Trophoblast cell (in vitro differentiated cells and primary cell): Measurements from ENCODE around the gene MADCAM1.

Experiments
- DNase-seq, 2 donors: peaks; one replicate each; pipeline ENCODE4 v3.0.0-alpha.2; 2016
- H2AFZ ChIP-seq: 2 replicates; pipeline ENCODE4 v1.6.1; 2013; ENCODE audit warnings: low read length, moderate library complexity, mild to moderate bottlenecking; ENCODE audit not compliant: insufficient read depth, poor library complexity
- H2AK5ac ChIP-seq: 2 replicates; pipeline ENCODE4 v1.6.1; 2013; ENCODE audit warnings: mild to moderate bottlenecking, low read length
- H2BK120ac ChIP-seq: 2 replicates; pipeline ENCODE4 v1.6.1; 2013; ENCODE audit warnings: low read length, mild to moderate bottlenecking, moderate library complexity; ENCODE audit not compliant: insufficient read depth, poor library complexity
- H2BK12ac ChIP-seq: 2 replicates; pipeline ENCODE4 v1.6.1; 2013; ENCODE audit warnings: mild to moderate bottlenecking, low read length, moderate library complexity
- H2BK5ac ChIP-seq: 2 replicates; pipeline ENCODE4 v1.6.1; 2013; ENCODE audit warnings: low read length, low read depth, moderate library complexity, mild to moderate bottlenecking; ENCODE audit not compliant: poor library complexity
- H3K14ac ChIP-seq: 2 replicates; pipeline ENCODE4 v1.6.1; 2013; ENCODE audit warnings: mild to moderate bottlenecking, low read length
- H3K18ac ChIP-seq: 2 replicates; pipeline ENCODE4 v1.6.1; 2013; ENCODE audit warnings: mild to moderate bottlenecking, low read length
- H3K23ac ChIP-seq: 2 replicates; pipeline ENCODE4 v1.6.1; 2013; ENCODE audit warnings: low read length
- H3K27ac ChIP-seq: 2 replicates; pipeline ENCODE4 v1.5.1; 2013; ENCODE audit warnings: low read depth, mild to moderate bottlenecking, inconsistent platforms, low read length, moderate library complexity
- H3K27me3 ChIP-seq: 2 replicates; pipeline ENCODE4 v1.6.1; 2013; ENCODE audit warnings: inconsistent platforms, mild to moderate bottlenecking, low read length, moderate library complexity; ENCODE audit not compliant: insufficient read depth
- H3K36me3 ChIP-seq, 2 experiments: 1 replicate in 1 of 2; 2 replicates in 1 of 2; pipeline ENCODE4 v1.6.1; 2013; ENCODE audit warnings: low read length in 2 of 2, mild to moderate bottlenecking in 2 of 2, moderate library complexity in 1 of 2; ENCODE audit not compliant: insufficient read depth in 2 of 2, control insufficient read depth in 1 of 2
- H3K4ac ChIP-seq: 2 replicates; pipeline ENCODE4 v1.6.1; 2013; ENCODE audit warnings: low read depth, mild to moderate bottlenecking, low read length, moderate library complexity
- H3K4me1 ChIP-seq, 2 experiments: 1 replicate in 1 of 2; 2 replicates in 1 of 2; pipeline ENCODE4 v1.6.1; 2013; ENCODE audit warnings: low read length in 2 of 2, mild to moderate bottlenecking in 2 of 2, moderate library complexity in 1 of 2; ENCODE audit not compliant: insufficient read depth in 2 of 2, control insufficient read depth in 1 of 2
- H3K4me2 ChIP-seq: 2 replicates; pipeline ENCODE4 v1.6.1; 2013; ENCODE audit warnings: inconsistent platforms, mild to moderate bottlenecking, low read length, moderate library complexity
- H3K4me3 ChIP-seq: 2 replicates; pipeline ENCODE4 v1.5.1; 2013; ENCODE audit warnings: mild to moderate bottlenecking, low read depth, low read length, inconsistent platforms
- H3K79me1 ChIP-seq: one replicate; pipeline ENCODE4 v1.6.1; 2013; ENCODE audit warnings: low read length
- H3K79me2 ChIP-seq: 2 replicates; pipeline ENCODE4 v1.6.1; 2013; ENCODE audit warnings: low read length, mild to moderate bottlenecking; ENCODE audit not compliant: control insufficient read depth, insufficient read depth, poor library complexity
- H3K9ac ChIP-seq: 2 replicates; pipeline ENCODE4 v1.6.1; 2013; ENCODE audit warnings: mild to moderate bottlenecking, low read length
- H3K9me3 ChIP-seq: 2 replicates; pipeline ENCODE4 v1.6.1; 2013; ENCODE audit warnings: low read depth, mild to moderate bottlenecking, control low read depth, inconsistent platforms, low read length; ENCODE audit not compliant: insufficient read depth
- H4K12ac ChIP-seq: 2 replicates; pipeline ENCODE4 v1.6.1; 2013; ENCODE audit warnings: low read depth, mild to moderate bottlenecking, low read length, moderate library complexity
- H4K8ac ChIP-seq: 2 replicates; pipeline ENCODE4 v1.6.1; 2013; ENCODE audit warnings: low read depth, mild to moderate bottlenecking, low read length, moderate library complexity
- H4K91ac ChIP-seq: one replicate; pipeline ENCODE4 v1.6.1; 2013; ENCODE audit warnings: low read depth, mild to moderate bottlenecking, low read length, moderate library complexity
- WGBS: extraction: QIAGEN DNeasy Blood & Tissue Kit; methylation state at CpG from one replicate; pipeline ENCODE4 v1.1.7; 2013; ENCODE audit warnings: missing lambda C conversion rate; ENCODE audit not compliant: insufficient read length, insufficient coverage; ENCODE audit errors: extremely low coverage; 5-methylcytosine and 5-hydroxymethylcytosine counted together

Gene MADCAM1

GRCh38 chr19:512547-513365 is 16.5 kb downstream of the MADCAM1 start:
- no peak overlapping the region for H2BK5ac ChIP-seq
- no peak overlapping the region for H3K14ac ChIP-seq
- H3K36me3 ChIP-seq: peaks cover 11 to 15% of the 10 kb centered on the region in 2 experiments
- DNase-seq: no peak
- no peak overlapping the region for H4K91ac ChIP-seq
- no peak overlapping the region for H3K18ac ChIP-seq
- H3K4me3 ChIP-seq: no peak overlapping the region
- no peaks in the 10 kb centered on the region for H3K79me2 ChIP-seq
- no peak overlapping the region for H3K4ac ChIP-seq
- H4K12ac ChIP-seq: no peak overlapping the region
- no peak overlapping the region for H2AK5ac ChIP-seq
- no peak overlapping the region for H2BK12ac ChIP-seq
- no peaks in the 10 kb centered on the region for H3K27me3 ChIP-seq
- H3K9me3 ChIP-seq: peaks cover 3% of the 10 kb centered on the region
- peaks cover 22 to 32% of the 10 kb centered on the region in 2 experiments for H3K4me1 ChIP-seq
- H3K27ac ChIP-seq: no peak overlapping the region
- no peak overlapping the region for H3K9ac ChIP-seq
- H2AFZ ChIP-seq: no peak overlapping the region
- peaks cover 6% of the 10 kb centered on the region for H3K79me1 ChIP-seq
- H3K4me2 ChIP-seq: no peak overlapping the region
- WGBS: no CpG with 5 or more reads among the region's 62 CpGs
- no peak overlapping the region for H2BK120ac ChIP-seq
- no peak overlapping the region for H3K23ac ChIP-seq
- no peak overlapping the region for H4K8ac ChIP-seq

GRCh38 chr19:513368-514165 is 17.3 kb downstream of the MADCAM1 start:
- Histone ChIP-seq H2BK5ac (no peak overlapping the region), H3K4me3 (peak overlapping the region; percentile 38), H3K27me3 (no peaks in the 10 kb centered on the region), H2BK12ac (no peak overlapping the region), H3K18ac (no peak overlapping the region), H3K4ac (no peak overlapping the region), H2AK5ac (no peak overlapping the region), H3K9ac (no peak overlapping the region), H3K9me3 (peaks cover 3% of the 10 kb centered on the region), H3K27ac (no peak overlapping the region), H3K14ac (no peak overlapping the region), H3K36me3 (peaks cover 11 to 15% of the 10 kb centered on the region in 2 experiments), H4K91ac (no peak overlapping the region), H2BK120ac (no peak overlapping the region), H4K12ac (no peak overlapping the region), H4K8ac (no peak overlapping the region), H3K79me2 (no peaks in the 10 kb centered on the region), H3K23ac (no peak overlapping the region), H2AFZ (no peak overlapping the region), H3K79me1 (peaks cover 6% of the 10 kb centered on the region), H3K4me2 (no peak overlapping the region), H3K4me1 (peaks cover 15 to 25% of the 10 kb centered on the region in 2 experiments)
- no peak for DNase-seq
- WGBS: no CpG with 5 or more reads among the region's 10 CpGs

- Histone ChIP-seq H3K9ac (no peak overlapping the region), H3K14ac (no peak overlapping the region), H2AFZ (no peak overlapping the region), H3K79me2 (no peaks in the 10 kb centered on the region), H4K8ac (no peak overlapping the region), H3K18ac (no peak overlapping the region), H3K36me3 (peaks cover 12 to 15% of the 10 kb centered on the region in 2 experiments), H2BK5ac (no peak overlapping the region), H2AK5ac (no peak overlapping the region), H2BK12ac (no peak overlapping the region), H3K27me3 (no peaks in the 10 kb centered on the region), H4K12ac (no peak overlapping the region), H3K79me1 (peaks cover 6% of the 10 kb centered on the region), H3K9me3 (peaks cover 3% of the 10 kb centered on the region), H3K27ac (no peak overlapping the region), H3K23ac (no peak overlapping the region), H4K91ac (no peak overlapping the region), H3K4me1 (peaks cover 15 to 27% of the 10 kb centered on the region in 2 experiments), H3K4me2 (no peak overlapping the region), H3K4ac (no peak overlapping the region), H2BK120ac (no peak overlapping the region), H3K4me3 (peak overlapping the region; percentile 38)
- WGBS: no CpG with 5 or more reads among the region's 9 CpGs
- DNase-seq: no peak
These were observed 17.9 kb downstream of the MADCAM1 start for GRCh38 chr19:514166-514663.

GRCh38 chr19:517721-518597 is 21.7 kb downstream of the MADCAM1 start:
- Histone ChIP-seq H3K23ac (no peak overlapping the region), H3K18ac (no peak overlapping the region), H3K79me1 (no peaks in the 10 kb centered on the region), H3K4me3 (no peak overlapping the region), H4K12ac (no peak overlapping the region), H3K4me2 (no peak overlapping the region), H2AFZ (no peak overlapping the region), H3K36me3 (peaks cover 8 to 17% of the 10 kb centered on the region in 2 experiments), H3K27ac (no peak overlapping the region), H3K4me1 (peaks cover 4 to 12% of the 10 kb centered on the region in 2 experiments), H2BK12ac (no peak overlapping the region), H2AK5ac (no peak overlapping the region), H4K8ac (no peak overlapping the region), H3K4ac (no peak overlapping the region), H3K14ac (no peak overlapping the region), H2BK120ac (no peak overlapping the region), H3K27me3 (no peaks in the 10 kb centered on the region), H3K9me3 (peaks cover 8% of the 10 kb centered on the region), H3K9ac (no peak overlapping the region), H4K91ac (no peak overlapping the region), H2BK5ac (no peak overlapping the region), H3K79me2 (no peaks in the 10 kb centered on the region)
- WGBS: no CpG with 5 or more reads among the region's 10 CpGs
- DNase-seq: no peak
